Breast epithelium (tissue), 4 donors: ENCODE results near the gene MSL1. TPM values are rescaled to one million over a fixed set of nuclear protein-coding genes. Genes with fewer than 3 reads are reported as not detected.
A peak's percentile ranks its signal among the peaks of the same experiment; 100 is the strongest.

ENCODE experiments used
- DNase-seq, 2 donors: peaks; one replicate each; pipeline ENCODE4 v3.0.0-alpha.2; 2019; ENCODE audit warnings: low spot score in 2 of 2
- H3K27ac ChIP-seq, 2 donors: fragments of 200-600 bp; sonication (generic) in 1 of 2; one replicate each; pipeline ENCODE4 v1.5.1; 2016 to 2019; ENCODE audit warnings: mild to moderate bottlenecking in 1 of 2
- H3K27me3 ChIP-seq, 2 donors: fragments of 200-600 bp; sonication (generic) in 1 of 2; one replicate each; pipeline versions ENCODE4 v1.5.1 to v1.6.0; 2017 to 2019; ENCODE audit warnings: control low read depth in 1 of 2, mild to moderate bottlenecking in 1 of 2
- H3K36me3 ChIP-seq: fragments of 200-600 bp; one replicate; pipeline ENCODE4 v1.5.1; 2019
- H3K4me1 ChIP-seq, 2 donors: fragments of 200-600 bp; sonication (generic); one replicate each; pipeline ENCODE4 v1.5.1; 2016 to 2019; ENCODE audit warnings: control low read depth in 1 of 2
- H3K4me3 ChIP-seq, 3 donors: fragments of 200-600 bp; sonication (generic); 1 replicate in 2 of 3; 2 replicates in 1 of 3; pipeline ENCODE4 v1.5.1; 2016 to 2019; ENCODE audit warnings: mild to moderate bottlenecking in 3 of 3, moderate library complexity in 2 of 3
- H3K9me3 ChIP-seq, 2 donors: fragments of 200-600 bp; sonication (generic) in 1 of 2; one replicate each; pipeline ENCODE4 v1.5.1; 2016 to 2019; ENCODE audit warnings: control low read depth in 1 of 2
- CTCF ChIP-seq, 3 donors: fragments of 450-650 bp; IDR thresholded peaks; one replicate each; pipeline ENCODE4 v1.5.1; 2016 to 2017; ENCODE audit warnings: antibody characterized with exemption in 3 of 3, mild to moderate bottlenecking in 3 of 3, moderate library complexity in 3 of 3
- POLR2A ChIP-seq: fragments of 450-650 bp; IDR thresholded peaks from one replicate; pipeline ENCODE4 v1.6.1; 2016; ENCODE audit warnings: antibody characterized with exemption, mild to moderate bottlenecking, moderate library complexity
- POLR2AphosphoS5 ChIP-seq, 3 donors: sonication (generic); formaldehyde crosslinking; IDR thresholded peaks; one replicate each; pipeline ENCODE4 v1.6.1; 2017; ENCODE audit warnings: antibody characterized with exemption in 3 of 3
- intact Hi-C: fragments of 100-400 bp; cut with DNase I; formaldehyde crosslinking; loops from one replicate; pipeline ENCODE4 v1.15.1; 2023; ENCODE audit warnings: low total_unique reads
- total RNA-seq, 3 donors: library from RNA; depleted of rRNA; stranded (reverse); fragments of >200 nt; gene quantifications; one replicate each; pipeline ENCODE4 v1.1.0, GENCODE V29; 2016

MSL1 gene
- total RNA-seq, 3 donors from 2014 or later: 49.3 to 79.3 (median 78.2) TPM

GRCh38 chr17:40106760-40107521, 14.8 kb upstream of the MSL1 start:
- no peaks in the 10 kb centered on the region for H3K9me3 ChIP-seq
- H3K27me3 ChIP-seq: no peaks in the 10 kb centered on the region
- TF ChIP-seq POLR2AphosphoS5 (IDR thresholded peaks at IDR 0.05): no peak
- TF ChIP-seq CTCF (IDR thresholded peaks at IDR 0.05): no peak
- TF ChIP-seq POLR2A: no peak
- no peaks in the 10 kb centered on the region for H3K36me3 ChIP-seq
- intact Hi-C loops: no loop called here
- peak overlapping the region; percentile 98 to 99 for H3K27ac ChIP-seq
- DNase-seq: no peak
- H3K4me3 ChIP-seq: peak overlapping the region in 1 of 3 donors; percentile 38
- peaks cover 13 to 68% of the 10 kb centered on the region in 2 donors for H3K4me1 ChIP-seq

DNA sequence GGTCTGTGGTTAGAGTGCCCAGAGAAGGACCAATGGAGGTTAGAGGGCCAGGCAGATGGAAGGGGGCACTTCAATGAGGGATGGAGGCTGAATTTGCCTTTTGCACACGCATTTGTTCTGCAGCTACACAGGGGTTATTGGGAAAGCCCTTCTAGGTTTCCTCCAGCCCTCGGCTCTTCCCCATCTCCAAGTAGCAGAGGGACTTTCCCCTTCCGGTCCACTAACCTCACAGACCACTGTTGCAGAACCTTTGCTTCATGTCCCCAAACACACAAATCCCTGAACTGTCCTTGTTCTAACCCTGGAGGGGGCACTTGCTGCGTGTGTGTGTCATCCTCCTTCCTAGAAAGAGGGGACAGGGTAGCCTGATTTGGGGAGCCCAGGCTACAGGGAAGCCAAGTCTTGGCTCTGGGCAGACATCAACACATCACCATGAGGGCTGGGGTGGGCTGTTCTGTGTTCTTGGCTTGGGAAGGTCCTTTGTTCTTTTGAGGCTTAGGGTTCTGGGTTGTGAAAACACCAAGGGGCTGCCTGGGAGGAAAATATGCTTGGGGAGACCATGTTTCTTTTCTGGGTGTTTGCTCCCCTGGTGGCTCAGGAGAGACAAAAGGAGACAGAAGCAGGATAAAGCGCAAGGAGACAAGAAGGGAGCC, 14.1 kb upstream of the MSL1 start:
- Histone ChIP-seq H3K9me3 (no peaks in the 10 kb centered on the region), H3K4me3 (peak overlapping the region in 2 of 3 donors; percentile 15 to 38), H3K27me3 (no peaks in the 10 kb centered on the region), H3K27ac (peak overlapping the region; percentile 98 to 99), H3K36me3 (no peaks in the 10 kb centered on the region), H3K4me1 (peaks cover 13 to 75% of the 10 kb centered on the region in 2 donors)
- DNase-seq: peak in 1 of 2 donors; percentile 37
- TF ChIP-seq CTCF (IDR thresholded peaks at IDR 0.05) (peak; percentile 8 to 20 (median 13)), POLR2AphosphoS5 (IDR thresholded peaks at IDR 0.05) (no peak)
- intact Hi-C loops: no loop called here

GRCh38 chr17:40108970-40109824, 12.6 kb upstream of the MSL1 start:
- Histone ChIP-seq H3K27ac (peak overlapping the region; percentile 98 to 99), H3K4me1 (peaks cover 6 to 74% of the 10 kb centered on the region in 2 donors), H3K36me3 (no peaks in the 10 kb centered on the region), H3K4me3 (no peak overlapping the region), H3K9me3 (no peaks in the 10 kb centered on the region), H3K27me3 (no peaks in the 10 kb centered on the region)
- TF ChIP-seq POLR2A (no peak), CTCF (IDR thresholded peaks at IDR 0.05) (peak in 1 of 3 donors; percentile 12)
- intact Hi-C loops: no loop called here
- no peak for DNase-seq

DNA sequence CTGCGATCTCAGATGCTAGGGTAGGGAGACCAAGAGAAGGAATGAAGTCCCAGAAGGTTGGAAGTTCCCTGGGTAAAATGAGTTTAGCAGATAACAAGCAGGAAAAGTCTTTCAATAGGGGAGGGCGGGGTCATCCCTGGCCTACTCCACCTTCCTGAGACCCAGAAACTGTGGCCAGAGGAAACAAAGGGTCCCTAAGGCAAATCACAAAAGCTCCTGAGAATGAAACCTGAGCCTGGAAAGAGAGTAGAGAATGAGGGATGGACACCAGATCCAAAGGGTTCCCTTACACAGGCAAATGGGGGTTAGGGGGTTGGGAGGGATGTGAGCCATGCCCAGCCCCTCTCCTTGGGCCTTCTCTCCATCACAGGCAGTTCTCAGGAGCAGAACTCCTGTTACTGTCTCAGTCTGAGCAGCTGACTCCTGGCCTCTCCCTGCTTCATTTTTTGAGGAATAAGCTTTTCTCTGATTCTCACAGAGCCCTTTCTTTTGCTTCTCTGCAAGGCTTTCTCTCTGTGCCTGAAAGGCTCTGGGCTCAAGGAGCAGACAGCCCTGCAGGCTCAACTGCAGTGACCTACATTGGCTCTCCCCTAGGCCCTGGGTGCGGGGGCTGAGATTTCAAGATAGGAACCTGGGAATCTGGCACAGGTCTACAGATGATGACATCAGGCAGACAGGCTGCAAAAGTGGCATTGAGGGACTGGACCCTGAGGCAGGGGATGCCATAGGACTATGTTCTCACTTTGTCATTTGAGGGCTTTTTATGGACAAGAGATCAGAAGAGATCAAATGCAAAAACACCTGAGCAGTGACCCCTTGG, 11.5 kb upstream of the MSL1 start:
- TF ChIP-seq POLR2AphosphoS5 (IDR thresholded peaks at IDR 0.05) (no peak), POLR2A (no peak), CTCF (IDR thresholded peaks at IDR 0.05) (no peak)
- H3K4me1 ChIP-seq: peaks cover 3 to 67% of the 10 kb centered on the region in 2 donors
- H3K27ac ChIP-seq: peak overlapping the region; percentile 98 to 99
- peak; percentile 41 to 51 for DNase-seq
- H3K36me3 ChIP-seq: no peaks in the 10 kb centered on the region
- H3K27me3 ChIP-seq: no peaks in the 10 kb centered on the region
- intact Hi-C loops: loop anchor here (10.0 kb wide), 1 partner anchor 45 kb away; the partner anchor contains the start of gene THRA
- H3K9me3 ChIP-seq: no peaks in the 10 kb centered on the region
- H3K4me3 ChIP-seq: no peak overlapping the region
